Hepatocyte (in vitro differentiated cells): ENCODE data around the gene ANKRD40CL.

Experiments
- CTCF ChIP-seq: fragments of 200-600 bp; sonication (generic); IDR thresholded peaks from 2 replicates; pipeline ENCODE4 v1.5.1; 2016; ENCODE audit warnings: antibody characterized with exemption, mild to moderate bottlenecking; ENCODE audit not compliant: poor library complexity
- EZH2 ChIP-seq: fragments of 200-600 bp; sonication (generic); IDR thresholded peaks from 2 replicates; pipeline ENCODE4 v1.6.1; 2016; ENCODE audit warnings: antibody characterized with exemption, mild to moderate bottlenecking, borderline replicate concordance

GRCh38 chr17:50781167-50781566 is 13.8 kb upstream of the ANKRD40CL start:
- TF ChIP-seq CTCF = no peak
- no peak for TF ChIP-seq EZH2
